Measurements from ENCODE around the gene PRKAR1B.

DNA sequence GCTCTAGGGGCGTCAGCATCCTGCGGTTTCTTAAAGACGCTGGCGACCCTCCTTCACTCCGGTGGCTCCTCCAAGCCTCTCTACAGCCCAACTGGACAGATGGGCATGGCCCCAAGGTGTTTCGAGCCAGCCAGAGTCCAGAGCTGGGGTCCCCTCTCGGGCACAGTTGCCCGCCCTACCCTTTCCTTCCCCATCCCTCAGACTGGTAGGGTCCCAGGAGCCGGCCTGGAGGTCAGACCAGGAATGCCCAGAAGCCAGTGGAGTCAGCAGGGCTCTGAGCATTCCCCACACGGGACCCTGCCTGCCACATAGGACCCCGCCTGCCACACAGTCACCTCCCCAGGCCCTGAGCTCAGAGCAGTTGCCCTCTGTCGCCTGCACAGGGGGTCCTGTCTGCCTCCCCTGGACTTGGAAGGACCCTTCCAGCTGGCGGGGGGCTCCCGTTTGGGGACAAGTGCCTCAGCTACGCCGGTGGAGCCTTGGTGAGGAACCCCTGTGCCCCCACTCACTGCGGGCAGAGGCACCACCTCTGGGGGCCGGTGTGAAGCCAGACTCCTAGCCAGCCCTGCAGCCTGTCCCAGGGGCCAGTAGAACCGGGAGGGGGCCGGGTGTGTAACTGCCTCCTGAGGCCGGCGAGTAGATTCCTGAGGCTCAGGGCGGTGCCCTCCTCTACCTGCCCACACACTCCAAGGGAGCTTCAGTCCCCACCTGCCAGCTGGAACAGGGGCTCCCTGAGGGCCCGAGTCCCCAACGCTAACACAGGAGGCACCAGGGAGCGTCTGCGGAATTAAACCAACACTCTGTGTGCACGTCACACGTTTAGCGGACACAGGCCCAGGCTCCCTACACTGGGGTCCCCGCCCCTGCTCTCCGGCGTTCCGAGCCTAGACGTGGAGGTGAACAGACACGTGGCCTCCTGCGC is 188.1 kb downstream of the PRKAR1B start:
- TF ChIP-seq, protein P1, sequence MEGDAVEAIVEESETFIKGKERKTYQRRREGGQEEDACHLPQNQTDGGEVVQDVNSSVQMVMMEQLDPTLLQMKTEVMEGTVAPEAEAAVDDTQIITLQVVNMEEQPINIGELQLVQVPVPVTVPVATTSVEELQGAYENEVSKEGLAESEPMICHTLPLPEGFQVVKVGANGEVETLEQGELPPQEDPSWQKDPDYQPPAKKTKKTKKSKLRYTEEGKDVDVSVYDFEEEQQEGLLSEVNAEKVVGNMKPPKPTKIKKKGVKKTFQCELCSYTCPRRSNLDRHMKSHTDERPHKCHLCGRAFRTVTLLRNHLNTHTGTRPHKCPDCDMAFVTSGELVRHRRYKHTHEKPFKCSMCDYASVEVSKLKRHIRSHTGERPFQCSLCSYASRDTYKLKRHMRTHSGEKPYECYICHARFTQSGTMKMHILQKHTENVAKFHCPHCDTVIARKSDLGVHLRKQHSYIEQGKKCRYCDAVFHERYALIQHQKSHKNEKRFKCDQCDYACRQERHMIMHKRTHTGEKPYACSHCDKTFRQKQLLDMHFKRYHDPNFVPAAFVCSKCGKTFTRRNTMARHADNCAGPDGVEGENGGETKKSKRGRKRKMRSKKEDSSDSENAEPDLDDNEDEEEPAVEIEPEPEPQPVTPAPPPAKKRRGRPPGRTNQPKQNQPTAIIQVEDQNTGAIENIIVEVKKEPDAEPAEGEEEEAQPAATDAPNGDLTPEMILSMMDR (conservative IDR thresholded peaks at IDR 0.05) = no peak
- TF ChIP-seq ZFX (IDR thresholded peaks at IDR 0.05) = no peak

Data from C4-2B (cell line).